Uterus (tissue), 4 donors: Measurements from ENCODE around the gene PRKCE. TPM values are rescaled to one million over a fixed set of nuclear protein-coding genes. Genes with fewer than 3 reads are reported as not detected.
"Not testable (repeated sequence)": the region's sequence is repeated elsewhere in the genome, so short reads cannot be mapped to it uniquely, and the experiment has no call there.

ENCODE experiments used
- DNase-seq, 2 donors: peaks; one replicate each; pipeline ENCODE4 v3.0.0-alpha.2; 2019 to 2020
- H3K27ac ChIP-seq, 2 donors: fragments of 200-600 bp; sonication (generic); 1 replicate in 1 of 2; 2 replicates in 1 of 2; pipeline ENCODE4 v1.5.1; 2016 to 2018
- H3K27me3 ChIP-seq, 2 donors: fragments of 200-600 bp; sonication (generic); one replicate each; pipeline ENCODE4 v1.5.1; 2018 to 2019; ENCODE audit warnings: control low read depth in 1 of 2
- H3K36me3 ChIP-seq, 2 donors: fragments of 200-600 bp; sonication (generic); one replicate each; pipeline ENCODE4 v1.5.1; 2019; ENCODE audit warnings: control low read depth in 1 of 2
- H3K4me1 ChIP-seq, 2 donors: fragments of 200-600 bp; sonication (generic); one replicate each; pipeline ENCODE4 v1.5.1; 2018 to 2019; ENCODE audit warnings: control low read depth in 1 of 2
- H3K4me3 ChIP-seq, 2 donors: fragments of 200-600 bp; sonication (generic); 1 replicate in 1 of 2; 2 replicates in 1 of 2; pipeline ENCODE4 v1.5.1; 2018 to 2019; ENCODE audit warnings: mild to moderate bottlenecking in 1 of 2
- H3K9me3 ChIP-seq, 2 donors: fragments of 200-600 bp; sonication (generic); one replicate each; pipeline ENCODE4 v1.5.1; 2019; ENCODE audit warnings: control low read depth in 1 of 2
- POLR2A ChIP-seq, 2 donors: fragments of 450-650 bp; IDR thresholded peaks; one replicate each; pipeline ENCODE4 v1.6.1; 2016; ENCODE audit warnings: antibody characterized with exemption in 2 of 2, mild to moderate bottlenecking in 1 of 2, moderate library complexity in 1 of 2
- intact Hi-C: fragments of 100-400 bp; cut with DNase I; formaldehyde crosslinking; loops from one replicate; pipeline ENCODE4 v1.15.1; 2023; ENCODE audit warnings: low total_unique reads
- total RNA-seq, 4 donors: library from RNA; depleted of rRNA in 3 of 4; stranded (reverse); fragments of >200 nt in 3 of 4; gene quantifications; one replicate each; pipeline versions ENCODE4 v1.1.0 to v1.2.4, GENCODE V29; 2014 to 2023
- TF ChIP-seq, protein P1 (sequence below), 4 experiments: fragments of 200-600 bp in 2 of 4; fragments of 450-650 bp in 2 of 4; sonication (generic) in 2 of 4; IDR thresholded peaks; one replicate each; pipeline ENCODE4 v1.5.1; 2016 to 2019; ENCODE audit warnings: antibody characterized with exemption in 4 of 4, mild to moderate bottlenecking in 2 of 4, moderate library complexity in 1 of 4
- donor health status: DM: yes; HTN: yes; CAD: no.

PRKCE gene
- total RNA-seq, 4 donors from 2014 or later, result 3.8 to 47.6 (median 14.2) TPM

DNA sequence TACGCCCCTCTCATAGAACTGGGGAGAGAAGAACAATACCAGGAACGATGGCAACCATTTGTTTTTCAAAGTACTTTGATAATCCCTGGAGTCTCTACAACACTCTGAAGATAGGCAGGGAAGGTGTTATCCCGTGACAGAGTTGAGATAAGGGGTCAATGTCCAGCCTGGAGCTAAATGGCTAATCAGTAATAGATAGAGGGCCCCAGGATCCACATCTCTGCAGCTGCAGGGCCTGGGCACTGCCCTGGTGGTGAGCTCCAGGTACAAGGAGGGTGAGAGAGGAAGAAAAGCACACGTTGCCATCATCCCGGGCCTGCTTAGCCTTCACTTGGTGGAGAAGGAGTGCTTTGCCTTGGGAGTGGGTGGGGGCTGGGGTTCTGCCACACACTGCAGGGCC lies 260.6 kb downstream of the PRKCE start:
- H3K9me3 ChIP-seq, result no peaks in the 10 kb centered on the region
- no peak for TF ChIP-seq POLR2A (IDR thresholded peaks at IDR 0.05)
- TF ChIP-seq, protein P1, sequence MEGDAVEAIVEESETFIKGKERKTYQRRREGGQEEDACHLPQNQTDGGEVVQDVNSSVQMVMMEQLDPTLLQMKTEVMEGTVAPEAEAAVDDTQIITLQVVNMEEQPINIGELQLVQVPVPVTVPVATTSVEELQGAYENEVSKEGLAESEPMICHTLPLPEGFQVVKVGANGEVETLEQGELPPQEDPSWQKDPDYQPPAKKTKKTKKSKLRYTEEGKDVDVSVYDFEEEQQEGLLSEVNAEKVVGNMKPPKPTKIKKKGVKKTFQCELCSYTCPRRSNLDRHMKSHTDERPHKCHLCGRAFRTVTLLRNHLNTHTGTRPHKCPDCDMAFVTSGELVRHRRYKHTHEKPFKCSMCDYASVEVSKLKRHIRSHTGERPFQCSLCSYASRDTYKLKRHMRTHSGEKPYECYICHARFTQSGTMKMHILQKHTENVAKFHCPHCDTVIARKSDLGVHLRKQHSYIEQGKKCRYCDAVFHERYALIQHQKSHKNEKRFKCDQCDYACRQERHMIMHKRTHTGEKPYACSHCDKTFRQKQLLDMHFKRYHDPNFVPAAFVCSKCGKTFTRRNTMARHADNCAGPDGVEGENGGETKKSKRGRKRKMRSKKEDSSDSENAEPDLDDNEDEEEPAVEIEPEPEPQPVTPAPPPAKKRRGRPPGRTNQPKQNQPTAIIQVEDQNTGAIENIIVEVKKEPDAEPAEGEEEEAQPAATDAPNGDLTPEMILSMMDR (IDR thresholded peaks at IDR 0.05), result no peak
- no peaks in the 10 kb centered on the region for H3K4me1 ChIP-seq
- H3K27ac ChIP-seq, result no peak overlapping the region
- H3K4me3 ChIP-seq, result no peak overlapping the region
- H3K27me3 ChIP-seq, result no peaks in the 10 kb centered on the region
- intact Hi-C loops, result no loop called here
- no peak for DNase-seq
- no peaks in the 10 kb centered on the region for H3K36me3 ChIP-seq

DNA sequence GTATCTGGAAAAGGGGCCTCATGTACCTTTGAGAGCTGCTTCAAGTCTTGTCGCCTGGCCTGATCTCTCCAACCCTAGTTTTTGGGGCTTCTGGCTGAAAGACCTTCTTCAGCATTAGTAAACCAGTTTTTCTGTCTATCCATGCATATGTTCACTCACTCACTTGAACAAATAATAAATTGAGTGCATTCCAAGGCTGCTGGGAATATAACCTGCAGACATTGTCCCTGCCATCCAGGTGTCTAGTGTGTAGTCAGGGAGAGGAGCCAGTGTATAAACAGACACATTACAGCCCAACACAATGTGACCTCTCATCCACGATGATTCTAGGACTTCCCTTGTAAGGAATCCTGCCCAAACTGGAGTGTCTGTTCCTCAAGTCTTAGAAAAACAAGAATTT lies 262.1 kb downstream of the PRKCE start:
- no peaks in the 10 kb centered on the region for H3K27me3 ChIP-seq
- H3K4me1 ChIP-seq, result no peaks in the 10 kb centered on the region
- no peaks in the 10 kb centered on the region for H3K9me3 ChIP-seq
- intact Hi-C loops, result no loop called here
- no peaks in the 10 kb centered on the region for H3K36me3 ChIP-seq
- H3K27ac ChIP-seq, result no peak overlapping the region
- DNase-seq, result no peak
- no peak for TF ChIP-seq POLR2A (IDR thresholded peaks at IDR 0.05)
- TF ChIP-seq, protein P1 (IDR thresholded peaks at IDR 0.05), result no peak
- H3K4me3 ChIP-seq, result no peak overlapping the region

DNA sequence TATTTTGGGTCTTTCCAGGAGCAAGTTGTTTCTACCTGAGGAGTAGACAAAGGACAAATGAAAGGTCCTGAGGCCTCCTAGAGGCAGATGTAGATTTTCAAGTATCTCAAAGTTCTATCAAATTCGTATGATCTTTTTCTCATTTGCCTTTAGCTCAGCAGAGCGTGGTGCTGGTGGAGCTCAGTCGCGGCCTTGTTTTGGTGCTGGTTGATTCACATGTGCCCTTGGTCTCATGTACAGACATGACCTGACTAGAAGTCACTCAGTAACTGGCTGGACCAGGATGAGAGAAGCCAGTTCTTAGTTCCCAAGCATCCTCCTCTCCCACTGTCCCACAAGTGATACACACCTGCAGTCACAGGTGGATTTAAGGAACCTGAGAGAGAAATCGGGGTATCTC lies 264.0 kb downstream of the PRKCE start:
- no peak overlapping the region for H3K27ac ChIP-seq
- TF ChIP-seq, protein P1 (IDR thresholded peaks at IDR 0.05), result no peak
- TF ChIP-seq POLR2A (IDR thresholded peaks at IDR 0.05), result no peak
- H3K36me3 ChIP-seq, result no peaks in the 10 kb centered on the region
- H3K27me3 ChIP-seq, result no peaks in the 10 kb centered on the region
- no peaks in the 10 kb centered on the region for H3K9me3 ChIP-seq
- H3K4me1 ChIP-seq, result no peaks in the 10 kb centered on the region
- intact Hi-C loops, result loop anchor here (5.0 kb wide), 1 partner anchor 63 kb away; no protein-coding TSS in a partner anchor
- DNase-seq, result no peak
- H3K4me3 ChIP-seq, result no peak overlapping the region

DNA sequence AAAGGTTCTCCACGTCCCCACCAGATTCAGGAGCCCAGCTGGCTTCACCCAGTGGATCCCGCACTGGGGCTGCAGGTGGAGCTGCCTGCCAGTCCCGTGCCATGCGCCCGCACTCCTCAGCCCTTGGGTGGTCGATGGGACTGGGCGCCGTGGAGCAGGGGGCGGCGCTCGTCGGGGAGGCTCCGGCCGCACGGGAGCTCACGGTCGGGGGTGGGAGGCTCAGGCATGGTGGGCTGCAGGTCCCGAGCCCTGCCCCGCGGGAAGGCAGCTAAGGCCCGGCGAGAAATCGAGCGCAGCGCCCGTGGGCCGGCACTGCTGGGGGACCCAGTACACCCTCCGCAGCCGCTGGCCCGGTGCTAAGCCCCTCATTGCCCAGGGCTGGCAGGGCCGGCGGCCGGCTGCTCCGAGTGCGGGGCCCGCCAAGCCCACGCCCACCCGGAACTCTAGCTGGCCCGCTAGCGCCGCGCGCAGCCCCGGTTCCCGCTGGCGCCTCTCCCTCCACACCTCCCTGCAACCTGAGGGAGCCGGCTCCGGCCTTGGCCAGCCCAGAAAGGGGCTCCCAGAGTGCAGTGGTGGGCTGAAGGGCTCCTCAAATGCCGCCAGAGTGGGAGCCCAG lies 266.2 kb downstream of the PRKCE start:
- not testable (repeated sequence) for H3K27ac ChIP-seq, H3K9me3 ChIP-seq, H3K36me3 ChIP-seq, H3K27me3 ChIP-seq, H3K4me1 ChIP-seq, DNase-seq, H3K4me3 ChIP-seq
- intact Hi-C loops, result loop anchor here (5.0 kb wide), 1 partner anchor 65 kb away; no protein-coding TSS in a partner anchor

DNA sequence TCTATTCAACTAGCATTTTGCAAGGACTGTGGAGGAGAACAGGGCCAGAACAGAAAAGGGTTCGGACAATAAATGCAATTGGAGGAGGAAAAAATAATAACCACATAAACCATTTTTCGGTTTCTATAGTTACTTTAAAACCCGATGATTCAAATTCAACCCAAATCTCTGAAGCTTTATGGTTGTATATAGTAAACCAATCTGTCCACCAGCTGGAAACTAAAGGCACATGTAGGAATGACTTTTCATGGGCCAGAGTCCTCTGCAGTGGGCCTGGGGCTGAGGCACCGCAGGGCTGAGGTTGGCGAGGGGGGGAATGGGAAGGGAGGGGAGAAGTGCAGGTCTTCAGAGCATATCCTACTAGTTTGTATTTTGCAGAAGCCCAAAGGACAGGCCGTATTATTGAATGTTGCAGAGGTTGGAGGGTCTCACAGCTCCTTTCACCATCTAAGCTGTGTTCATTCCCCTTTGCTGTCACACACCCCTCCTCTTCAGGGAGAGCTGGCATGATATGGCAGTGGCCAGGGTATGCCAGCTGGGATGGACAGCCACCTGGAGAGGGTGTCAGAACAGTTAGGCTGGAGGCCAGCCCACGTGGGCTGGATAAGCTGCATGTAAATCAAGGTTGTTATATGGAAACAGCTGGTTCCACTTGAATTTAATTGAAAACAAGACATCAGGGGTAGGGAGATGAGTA lies 267.1 kb downstream of the PRKCE start:
- intact Hi-C loops, result loop anchor here (5.0 kb wide), 1 partner anchor 66 kb away; no protein-coding TSS in a partner anchor
- no peak for DNase-seq
- H3K9me3 ChIP-seq, result no peaks in the 10 kb centered on the region
- H3K27ac ChIP-seq, result no peak overlapping the region
- no peaks in the 10 kb centered on the region for H3K4me1 ChIP-seq
- no peak overlapping the region for H3K4me3 ChIP-seq
- H3K27me3 ChIP-seq, result no peaks in the 10 kb centered on the region
- H3K36me3 ChIP-seq, result no peaks in the 10 kb centered on the region
- TF ChIP-seq POLR2A (IDR thresholded peaks at IDR 0.05), result no peak
- TF ChIP-seq, protein P1 (IDR thresholded peaks at IDR 0.05), result no peak
